H9 (cell line): Measurements from ENCODE around the gene SUFU. TPM values are rescaled to one million over a fixed set of nuclear protein-coding genes. Genes with fewer than 3 reads are reported as not detected.

ENCODE experiments used
- DNase-seq: peaks from one replicate; pipeline ENCODE4 v3.0.0-alpha.2; 2017
- H2AFZ ChIP-seq: one replicate; pipeline ENCODE4 v1.6.1; 2013; ENCODE audit warnings: mild to moderate bottlenecking, low read length, control low read depth, moderate library complexity
- H2AK5ac ChIP-seq: 2 replicates; pipeline ENCODE4 v1.6.1; 2013; ENCODE audit warnings: low read length, control low read depth, mixed read lengths; ENCODE audit not compliant: insufficient read length
- H2BK120ac ChIP-seq: one replicate; pipeline ENCODE4 v1.6.1; 2013; ENCODE audit warnings: low read depth, mild to moderate bottlenecking, low read length, control low read depth, inconsistent platforms; ENCODE audit not compliant: poor library complexity, severe bottlenecking
- H2BK12ac ChIP-seq: 2 replicates; pipeline ENCODE4 v1.6.1; 2013; ENCODE audit warnings: low read length, control low read depth, mixed read lengths, low read depth; ENCODE audit not compliant: insufficient read length
- H2BK15ac ChIP-seq: 2 replicates; pipeline ENCODE4 v1.6.1; 2013; ENCODE audit warnings: low read depth, low read length, control low read depth
- H2BK20ac ChIP-seq: one replicate; pipeline ENCODE4 v1.6.1; 2013; ENCODE audit warnings: low read depth, mild to moderate bottlenecking, low read length, control low read depth, inconsistent platforms; ENCODE audit not compliant: poor library complexity, severe bottlenecking
- H2BK5ac ChIP-seq: 2 replicates; pipeline ENCODE4 v1.6.1; 2013; ENCODE audit warnings: low read length, control low read depth, mixed read lengths; ENCODE audit not compliant: insufficient read length
- H3K14ac ChIP-seq: 2 replicates; pipeline ENCODE4 v1.6.1; 2013; ENCODE audit warnings: low read length, control low read depth; ENCODE audit not compliant: insufficient read depth
- H3K18ac ChIP-seq: 2 replicates; pipeline ENCODE4 v1.6.1; 2013; ENCODE audit warnings: low read depth, mild to moderate bottlenecking, mixed read lengths, low read length, control low read depth; ENCODE audit not compliant: insufficient read length
- H3K23ac ChIP-seq: 2 replicates; pipeline ENCODE4 v1.6.1; 2013; ENCODE audit warnings: low read length, control low read depth, mixed read lengths, low read depth; ENCODE audit not compliant: insufficient read length
- H3K23me2 ChIP-seq: 2 replicates; pipeline ENCODE4 v1.6.1; 2013; ENCODE audit warnings: low read depth, mild to moderate bottlenecking, mixed read lengths, low read length, control low read depth; ENCODE audit not compliant: insufficient read length, poor library complexity, severe bottlenecking
- H3K27ac ChIP-seq: 2 replicates; pipeline ENCODE4 v1.5.1; 2013; ENCODE audit warnings: low read length, control low read depth, mixed read lengths, low read depth; ENCODE audit not compliant: insufficient read length
- H3K27me3 ChIP-seq: 2 replicates; pipeline ENCODE4 v1.6.1; 2013; ENCODE audit warnings: low read length, control low read depth, inconsistent platforms; ENCODE audit not compliant: insufficient read depth
- H3K4ac ChIP-seq: 2 replicates; pipeline ENCODE4 v1.6.1; 2013; ENCODE audit warnings: low read depth, mild to moderate bottlenecking, control low read depth, inconsistent platforms, low read length, moderate library complexity
- H3K4me1 ChIP-seq: 2 replicates; pipeline ENCODE4 v1.6.1; 2013; ENCODE audit warnings: low read length, control low read depth, inconsistent platforms; ENCODE audit not compliant: insufficient read depth
- H3K4me2 ChIP-seq: 2 replicates; pipeline ENCODE4 v1.6.1; 2013; ENCODE audit warnings: low read length, control low read depth, mixed read lengths; ENCODE audit not compliant: insufficient read length, insufficient read depth
- H3K56ac ChIP-seq: 2 replicates; pipeline ENCODE4 v1.6.1; 2013; ENCODE audit warnings: low read depth, mild to moderate bottlenecking, mixed read lengths, low read length, control low read depth; ENCODE audit not compliant: insufficient read length
- H3K79me1 ChIP-seq: 2 replicates; pipeline ENCODE4 v1.6.1; 2013; ENCODE audit warnings: low read depth, mild to moderate bottlenecking, moderate library complexity, low read length, control low read depth, inconsistent platforms; ENCODE audit not compliant: insufficient read depth, poor library complexity, severe bottlenecking
- H3K79me2 ChIP-seq: 2 replicates; pipeline ENCODE4 v1.6.1; 2013; ENCODE audit warnings: low read length, control low read depth, inconsistent platforms; ENCODE audit not compliant: insufficient read depth
- H3K9ac ChIP-seq: 2 replicates; pipeline ENCODE4 v1.6.1; 2013; ENCODE audit warnings: low read length, control low read depth, mixed read lengths; ENCODE audit not compliant: insufficient read length; ENCODE audit errors: extremely low read depth
- H3K9me3 ChIP-seq: one replicate; pipeline ENCODE4 v1.6.1; 2013; ENCODE audit warnings: low read depth, low read length, inconsistent platforms; ENCODE audit not compliant: control insufficient read depth
- H3T11ph ChIP-seq: one replicate; pipeline ENCODE4 v1.6.1; 2013; ENCODE audit warnings: mild to moderate bottlenecking, low read length, control low read depth, inconsistent platforms
- H4K20me1 ChIP-seq: one replicate; pipeline ENCODE4 v1.6.1; 2013; ENCODE audit not compliant: control insufficient read depth, insufficient read length, insufficient read depth
- H4K5ac ChIP-seq: 2 replicates; pipeline ENCODE4 v1.6.1; 2013; ENCODE audit warnings: low read depth, mild to moderate bottlenecking, mixed read lengths, low read length, control low read depth; ENCODE audit not compliant: insufficient read length
- H4K8ac ChIP-seq: replicated peaks from 2 replicates; pipeline ENCODE4 v1.6.1; 2013; ENCODE audit warnings: low read length, control low read depth, mixed read lengths, low read depth; ENCODE audit not compliant: insufficient read length
- H4K91ac ChIP-seq: 2 replicates; pipeline ENCODE4 v1.6.1; 2013; ENCODE audit warnings: low read depth, mild to moderate bottlenecking, moderate library complexity, mixed read lengths, low read length, control low read depth; ENCODE audit not compliant: insufficient read length
- H3K27ac Mint-ChIP-seq, 3 experiments: 2 replicates in 2 of 3; 3 replicates in 1 of 3; pipeline ENCODE4 v1.8.0; 2020 to 2021; ENCODE audit warnings: mixed read lengths in 3 of 3, mild to moderate bottlenecking in 1 of 3, moderate library complexity in 1 of 3
- H3K27me3 Mint-ChIP-seq: 2 replicates; pipeline ENCODE4 v1.8.0; 2021; ENCODE audit warnings: low read depth, mild to moderate bottlenecking, moderate library complexity, mixed read lengths
- H3K36me3 Mint-ChIP-seq, 3 experiments: 2 replicates in 2 of 3; 3 replicates in 1 of 3; pipeline ENCODE4 v1.8.0; 2020 to 2021; ENCODE audit warnings: low read depth in 3 of 3, mixed read lengths in 3 of 3; ENCODE audit not compliant: insufficient read depth in 1 of 3
- H3K4me1 Mint-ChIP-seq, 2 experiments: 2 replicates each; pipeline ENCODE4 v1.8.0; 2020; ENCODE audit warnings: mixed read lengths in 2 of 2
- H3K4me3 Mint-ChIP-seq, 2 experiments: 2 replicates in 1 of 2; 3 replicates in 1 of 2; pipeline ENCODE4 v1.8.0; 2020 to 2021; ENCODE audit warnings: mild to moderate bottlenecking in 2 of 2, mixed read lengths in 2 of 2, moderate library complexity in 1 of 2
- H3K9me3 Mint-ChIP-seq, 2 experiments: 2 replicates in 1 of 2; 3 replicates in 1 of 2; pipeline ENCODE4 v1.8.0; 2020; ENCODE audit warnings: mild to moderate bottlenecking in 2 of 2, mixed read lengths in 2 of 2, moderate library complexity in 1 of 2
- CTCF ChIP-seq: fragments of 200-600 bp; sonication (generic); conservative IDR thresholded peaks from 3 replicates; pipeline ENCODE4 v1.8.0; 2021; ENCODE audit warnings: antibody characterized with exemption, mild to moderate bottlenecking
- WGBS: extraction: QIAGEN DNeasy Blood & Tissue Kit; methylation state at CpG from one replicate; pipeline ENCODE4 v1.1.7; 2013; ENCODE audit warnings: missing lambda C conversion rate, low lambda C conversion rate, mixed read lengths; ENCODE audit not compliant: insufficient read length; ENCODE audit errors: extremely low coverage; 5-methylcytosine and 5-hydroxymethylcytosine counted together
- total RNA-seq: library from RNA; stranded (reverse); gene quantifications from 2 replicates; pipeline ENCODE4 v1.2.1, GENCODE V29; 2021

SUFU gene
- total RNA-seq, 1 experiment from 2014 or later: 9.5 TPM

GRCh38 chr10:102602272-102603045, 98.7 kb downstream of the SUFU start:
- no peak overlapping the region for H3T11ph ChIP-seq
- H2BK120ac ChIP-seq: no peak overlapping the region
- no peak overlapping the region for H3K4me2 ChIP-seq
- H2AK5ac ChIP-seq: no peak overlapping the region
- H4K8ac ChIP-seq: no peak overlapping the region
- no peak overlapping the region for H3K18ac ChIP-seq
- no peak overlapping the region for H3K4me3 Mint-ChIP-seq
- no peak overlapping the region for H4K5ac ChIP-seq
- no peak for TF ChIP-seq CTCF
- no peak overlapping the region for H3K23ac ChIP-seq
- no peak overlapping the region for H4K91ac ChIP-seq
- H3K27ac Mint-ChIP-seq: no peak overlapping the region
- H3K79me2 ChIP-seq: no peaks in the 10 kb centered on the region
- no CpG with 5 or more reads among the region's 4 CpGs for WGBS
- no peak overlapping the region for H2BK5ac ChIP-seq
- no peak overlapping the region for H3K56ac ChIP-seq
- no peaks in the 10 kb centered on the region for H3K27me3 ChIP-seq
- no peak overlapping the region for H2BK15ac ChIP-seq
- H2BK12ac ChIP-seq: no peak overlapping the region
- H3K23me2 ChIP-seq: no peaks in the 10 kb centered on the region
- no peak for DNase-seq
- no peaks in the 10 kb centered on the region for H3K9me3 Mint-ChIP-seq
- H3K4me1 ChIP-seq: no peaks in the 10 kb centered on the region
- no peak overlapping the region for H2BK20ac ChIP-seq
- H3K4ac ChIP-seq: no peak overlapping the region
- H2AFZ ChIP-seq: no peak overlapping the region
- no peaks in the 10 kb centered on the region for H3K79me1 ChIP-seq
- H3K14ac ChIP-seq: no peak overlapping the region
- peaks cover 0 to 4% of the 10 kb centered on the region in 2 experiments; a peak in 2 of 4 replicates for H3K4me1 Mint-ChIP-seq
- no peaks in the 10 kb centered on the region for H4K20me1 ChIP-seq
- H3K9me3 ChIP-seq: no peaks in the 10 kb centered on the region
- no peak overlapping the region for H3K27ac ChIP-seq
- H3K9ac ChIP-seq: no peak overlapping the region
- no peaks in the 10 kb centered on the region for H3K27me3 Mint-ChIP-seq
- H3K36me3 Mint-ChIP-seq: peaks cover 0 to 13% (median 12%) of the 10 kb centered on the region in 3 experiments; a peak in 3 of 7 replicates
